ENCODE measurements around the gene FXN.
A peak's percentile ranks its signal among the peaks of the same experiment; 100 is the strongest.
"Not testable (repeated sequence)": the region's sequence is repeated elsewhere in the genome, so short reads cannot be mapped to it uniquely, and the experiment has no call there.

The FXN gene

GRCh38 chr9:69035438-69036308, at the start of gene FXN:
FXN (plus strand) TSS chr9:69035752; CDS start chr9:69035783, 31 bp downstream.
- no peak for DNase-seq

GRCh38 chr9:68986949-68987348, 48.6 kb upstream of the FXN start:
- DNase-seq: not testable (repeated sequence)

GRCh38 chr9:68991457-68991856, 44.1 kb upstream of the FXN start:
- DNase-seq: no peak

- no peak for DNase-seq
Observed at GRCh38 chr9:68995776-68996175, 39.8 kb upstream of the FXN start.

GRCh38 chr9:68996462-68996861, 39.1 kb upstream of the FXN start:
- no peak for DNase-seq

GRCh38 chr9:68997666-68998065, 37.9 kb upstream of the FXN start:
- no peak for DNase-seq

GRCh38 chr9:68998385-68998784, 37.2 kb upstream of the FXN start:
- no peak for DNase-seq

- no peak for DNase-seq
Observed at GRCh38 chr9:68998812-68999211, 36.7 kb upstream of the FXN start.

- peak in 1 of 2 experiments; percentile 19 for DNase-seq
Observed at GRCh38 chr9:68999393-69000105, 36.0 kb upstream of the FXN start.

GRCh38 chr9:69001921-69002320, 33.6 kb upstream of the FXN start:
- DNase-seq: no peak

GRCh38 chr9:69003051-69003450, 32.5 kb upstream of the FXN start:
- no peak for DNase-seq

- DNase-seq: no peak
Observed at GRCh38 chr9:69004836-69005235, 30.7 kb upstream of the FXN start.

- DNase-seq: no peak
Observed at GRCh38 chr9:69009708-69010107, 25.8 kb upstream of the FXN start.

GRCh38 chr9:69012696-69013381, 22.7 kb upstream of the FXN start:
- no peak for DNase-seq

GRCh38 chr9:69013382-69013727, 22.2 kb upstream of the FXN start:
- no peak for DNase-seq

GRCh38 chr9:69014013-69014412, 21.5 kb upstream of the FXN start, which contains the start of gene PRKACG:
PRKACG (minus strand) TSS chr9:69014113; CDS start chr9:69014092, 21 bp downstream.
- DNase-seq: no peak

- DNase-seq: no peak
Observed at GRCh38 chr9:69016191-69017096, 19.1 kb upstream of the FXN start.

GRCh38 chr9:69018737-69019136, 16.8 kb upstream of the FXN start:
- DNase-seq: no peak

- no peak for DNase-seq
Observed at GRCh38 chr9:69019808-69020207, 15.7 kb upstream of the FXN start.

- DNase-seq: no peak
Observed at GRCh38 chr9:69020301-69021145, 15.0 kb upstream of the FXN start.

- no peak for DNase-seq
Observed at GRCh38 chr9:69023650-69024049, 11.9 kb upstream of the FXN start.

Measured in NCI-H187 (cell line).